Stimulated activated CD4-positive, alpha-beta T cell treated with anti-CD3 and anti-CD28 coated beads, TNF-alpha, amount 100 ng/mL, for 1 hour (primary cell): Measurements from ENCODE around the gene UNC93B1.
"Not testable (repeated sequence)": the region's sequence is repeated elsewhere in the genome, so short reads cannot be mapped to it uniquely, and the experiment has no call there.

ENCODE experiments used
- DNase-seq, 3 donors: peaks; one replicate each; pipeline ENCODE4 v3.0.0-alpha.2; 2020; ENCODE audit warnings: low read depth in 3 of 3, low spot score in 1 of 3

The UNC93B1 gene

GRCh38 chr11:68010090-68011041 lies 6.5 kb upstream of the UNC93B1 start, which contains the start of gene ALDH3B1:
Gene ALDH3B1, plus strand, starts transcription at chr11:68010327. Its CDS starts 4,971 bp downstream, at chr11:68015298.
- no peak for DNase-seq

GRCh38 chr11:68009391-68010089 lies 5.6 kb upstream of the UNC93B1 start:
- no peak for DNase-seq

DNA sequence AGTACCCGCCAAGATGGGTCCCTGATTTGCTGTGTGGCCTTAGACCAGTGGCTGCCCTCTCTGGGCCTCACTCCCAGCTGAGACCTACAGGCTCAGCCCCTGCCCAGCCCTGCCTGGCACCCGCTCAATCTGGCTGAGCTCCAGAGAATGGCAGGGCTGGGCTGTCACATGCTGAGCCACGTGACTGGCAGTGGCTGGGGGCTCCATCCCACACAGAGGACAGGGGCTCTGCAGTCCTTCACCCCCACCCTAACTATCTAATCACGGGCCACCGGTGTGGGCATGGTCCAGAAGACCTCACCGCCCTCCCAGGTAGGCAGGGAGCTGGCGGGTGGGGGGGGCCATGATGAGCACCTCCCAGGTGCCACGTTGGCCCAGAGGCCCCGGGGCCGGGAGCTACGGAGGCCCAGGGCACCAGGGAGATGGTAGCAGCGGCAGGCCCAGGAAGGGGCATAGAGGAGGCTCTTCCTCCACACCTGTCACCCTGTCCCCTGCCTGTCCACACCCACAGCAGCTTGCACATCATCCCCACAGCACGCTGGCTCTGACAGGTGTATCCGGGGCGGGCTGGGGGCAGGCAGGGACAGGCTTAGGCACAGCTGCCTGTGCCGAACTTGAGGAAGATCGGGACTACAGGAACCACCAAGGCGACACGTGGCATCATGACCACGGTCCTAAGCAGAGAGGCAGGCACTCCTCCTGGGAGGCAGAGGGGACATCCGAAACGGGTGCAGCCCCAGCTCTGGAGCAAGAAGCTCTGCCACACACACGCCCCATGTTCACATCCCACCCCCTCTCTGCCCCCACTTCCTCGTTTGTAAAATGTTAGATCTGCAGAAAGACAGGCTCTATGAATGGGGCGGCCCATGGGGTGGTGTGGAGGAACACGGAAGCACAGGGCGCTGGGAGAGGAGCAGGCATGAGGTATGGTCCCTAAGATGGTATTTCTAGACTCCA lies 4.8 kb upstream of the UNC93B1 start:
- DNase-seq: no peak

GRCh38 chr11:68007498-68008380 lies 3.8 kb upstream of the UNC93B1 start:
- no peak for DNase-seq

DNA sequence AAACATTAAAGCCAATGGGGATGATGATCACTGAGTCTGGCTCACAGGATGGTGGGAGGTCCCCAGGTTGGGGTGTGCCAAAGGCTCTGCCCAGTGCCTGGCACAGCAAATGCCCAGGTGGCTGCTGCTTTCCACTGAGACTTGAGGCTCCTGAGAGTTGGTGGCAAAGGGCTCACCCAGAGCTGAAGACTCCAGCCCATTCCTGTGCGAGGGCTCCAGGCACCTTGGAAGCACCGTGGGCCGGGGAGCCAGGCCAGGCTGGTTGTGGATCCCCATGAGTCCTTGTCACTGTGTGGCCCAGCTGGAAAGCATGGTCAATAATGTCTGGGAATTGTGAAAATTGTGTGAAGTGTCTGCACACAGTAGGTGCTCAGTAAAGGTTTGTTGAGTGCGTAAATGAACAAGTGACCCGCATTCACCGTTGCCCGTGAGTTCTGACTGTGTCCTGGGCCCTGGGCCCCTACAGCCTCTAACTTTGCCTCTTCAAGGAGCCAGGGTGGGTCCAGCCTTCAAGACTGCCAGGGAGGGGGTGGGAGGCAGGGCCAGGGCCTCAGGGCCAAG lies 2.8 kb upstream of the UNC93B1 start:
- no peak for DNase-seq

DNA sequence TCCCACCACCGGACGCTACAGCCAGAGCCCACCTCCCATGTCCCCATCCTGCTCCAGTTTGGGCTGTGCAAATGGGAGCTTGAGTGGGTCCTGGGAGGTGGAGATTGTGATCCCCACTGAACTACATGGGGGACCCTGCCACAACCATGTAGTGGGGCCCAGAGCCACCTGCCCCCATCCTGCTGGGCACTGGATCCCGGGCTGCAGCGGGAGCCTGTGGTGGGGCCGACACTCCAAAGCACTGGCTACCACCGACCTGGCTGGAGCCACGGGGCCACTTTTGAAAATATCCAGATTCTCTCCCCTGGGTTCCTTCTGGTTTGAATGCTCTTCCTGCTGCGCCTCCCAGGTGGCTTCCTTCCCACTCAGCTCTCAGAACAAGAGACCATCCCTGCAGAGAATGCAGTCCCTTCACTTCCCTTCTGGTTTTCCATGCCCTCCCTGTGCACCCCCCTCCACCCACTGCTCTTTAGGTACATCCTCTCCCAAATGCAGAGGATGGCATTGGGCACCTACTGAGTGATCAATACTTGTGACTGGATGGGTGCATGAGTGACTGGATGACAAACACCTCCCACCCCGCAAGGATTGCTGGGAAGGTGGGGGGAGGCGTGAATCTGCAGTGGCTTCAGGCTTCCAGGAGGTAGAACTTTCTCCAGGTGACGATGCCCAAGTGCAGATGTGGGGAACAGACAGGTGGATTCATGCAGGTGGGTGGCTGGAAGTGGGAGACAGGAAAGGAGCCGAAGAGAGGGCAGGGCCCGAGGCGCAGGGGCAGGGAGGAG lies 846 bp upstream of the UNC93B1 start:
- no peak for DNase-seq

GRCh38 chr11:68002938-68003845 lies 705 bp downstream of the UNC93B1 start:
- peak in 2 of 3 donors; percentile 22 to 31 for DNase-seq

- no peak for DNase-seq
Measured at GRCh38 chr11:68002575-68002937, 1.3 kb downstream of the UNC93B1 start.

- DNase-seq: no peak
Measured at GRCh38 chr11:67999704-68000103, 4.2 kb downstream of the UNC93B1 start.

DNA sequence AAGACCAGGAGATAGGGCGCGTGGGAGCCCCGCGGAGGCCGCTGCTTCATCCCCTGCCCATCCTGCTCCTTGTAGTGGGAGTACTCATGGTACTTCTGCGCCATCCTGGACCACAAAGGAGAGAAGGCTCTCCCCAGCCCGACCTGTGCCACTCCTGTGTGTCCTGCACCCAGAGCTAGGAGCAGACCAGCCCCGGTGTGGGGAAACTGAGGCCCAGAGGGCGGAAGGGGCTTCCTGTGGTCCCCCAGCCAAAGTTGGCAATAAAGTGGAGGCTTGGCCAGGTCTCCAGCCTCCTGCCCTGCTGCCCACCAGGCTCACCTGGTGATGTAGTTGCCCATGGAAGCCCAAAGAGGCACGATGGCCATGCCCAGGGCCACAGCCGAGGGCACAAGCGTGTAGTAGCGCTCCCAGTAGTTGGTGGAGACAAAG lies 4.7 kb downstream of the UNC93B1 start:
- DNase-seq: no peak

GRCh38 chr11:67998150-67999045 lies 5.5 kb downstream of the UNC93B1 start:
- no peak for DNase-seq

DNA sequence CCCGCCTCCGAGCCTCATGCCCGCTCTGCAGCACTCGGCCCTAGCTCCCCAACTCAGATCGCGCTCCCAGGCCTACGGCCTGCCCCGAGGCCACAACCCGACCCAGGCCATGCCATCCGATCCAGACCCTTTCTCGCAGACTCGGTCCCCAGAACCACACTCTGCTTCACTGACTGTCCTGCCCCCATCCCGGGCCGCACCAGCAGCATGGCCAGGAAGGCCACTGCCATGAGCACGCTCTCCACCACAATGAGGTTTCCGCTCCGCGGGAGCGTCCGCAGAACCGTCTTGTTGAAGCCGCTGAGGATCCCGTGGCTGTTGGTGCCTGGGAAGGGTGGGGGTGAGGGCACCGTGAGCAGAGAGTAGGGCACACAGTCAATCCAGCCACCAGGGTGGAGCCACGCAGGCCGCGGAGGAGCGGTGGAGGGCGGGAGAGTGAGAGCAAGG lies 6.4 kb downstream of the UNC93B1 start:
- DNase-seq: no peak

DNA sequence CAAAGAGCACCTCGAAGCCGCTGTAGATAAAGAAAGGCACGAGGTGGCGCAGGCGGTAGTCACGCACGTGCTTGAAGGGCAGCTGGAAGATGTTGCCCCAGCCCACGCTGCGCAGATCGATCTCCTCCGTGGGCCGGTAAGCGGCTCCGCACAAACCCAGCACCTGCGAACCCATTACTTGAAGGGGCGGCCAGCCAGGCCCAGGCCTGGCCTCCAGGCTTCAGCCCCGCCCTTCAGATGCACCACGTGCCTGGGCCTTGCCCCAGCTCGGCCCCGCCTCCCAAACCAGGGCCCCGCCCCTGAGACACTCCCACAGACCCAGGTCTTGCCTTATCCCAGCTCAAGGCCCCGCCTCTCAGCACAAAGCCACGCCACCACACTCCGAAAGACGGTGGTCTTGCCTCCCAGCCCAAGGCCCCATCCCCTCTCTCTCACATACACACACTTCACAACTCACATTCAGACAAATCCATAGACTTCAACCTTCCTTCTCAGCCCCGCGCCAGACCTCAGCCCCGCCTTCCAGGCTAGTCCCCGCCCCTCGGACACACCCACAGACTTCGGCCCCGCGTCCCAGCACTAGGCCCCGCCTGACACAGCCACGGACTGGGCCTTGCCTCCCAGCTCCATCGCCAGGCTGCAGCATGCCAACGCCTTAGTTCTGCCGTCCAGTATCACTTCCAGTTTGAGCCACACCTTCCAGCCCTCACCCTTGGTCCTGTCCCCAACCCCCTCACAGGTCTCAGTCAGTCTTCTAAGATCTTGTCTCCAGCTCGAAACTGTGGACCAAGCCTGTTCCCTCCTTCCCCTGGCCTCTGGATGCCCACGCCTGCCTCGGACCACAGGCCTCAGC lies 7.0 kb downstream of the UNC93B1 start:
- peak in 1 of 3 donors; percentile 22 for DNase-seq

GRCh38 chr11:67996051-67996450 lies 7.8 kb downstream of the UNC93B1 start:
- no peak for DNase-seq

- DNase-seq: not testable (repeated sequence)
Measured at GRCh38 chr11:67995579-67995978, 8.3 kb downstream of the UNC93B1 start.

- DNase-seq: not testable (repeated sequence)
Measured at GRCh38 chr11:67995129-67995528, 8.8 kb downstream of the UNC93B1 start.
